ENCODE measurements around the gene SH3GL2. TPM values are rescaled to one million over a fixed set of nuclear protein-coding genes. Genes with fewer than 3 reads are reported as not detected.

The SH3GL2 gene
- total RNA-seq, 1 experiment from 2014 or later: not detected

GRCh38 chr9:17556935-17557334 lies 21.9 kb upstream of the SH3GL2 start:
- TF ChIP-seq TCF7L2 (IDR thresholded peaks at IDR 0.05; ENCODE audit: low read depth, low read length) (no peak), REST (IDR thresholded peaks at IDR 0.05; ENCODE audit: insufficient read depth in 1 of 2, low read depth in 2 of 2, low read length in 1 of 2) (no peak), POLR2AphosphoS5 (IDR thresholded peaks at IDR 0.05; ENCODE audit: low read depth, low read length) (no peak), CTCF (IDR thresholded peaks at IDR 0.05) (no peak), SIN3A (IDR thresholded peaks at IDR 0.05; ENCODE audit: borderline replicate concordance, insufficient read depth, low read depth, low read length) (no peak)
- Histone ChIP-seq H3K9me3 (ENCODE audit: control insufficient read depth, insufficient read depth, low read depth, low read length) (no peaks in the 10 kb centered on the region), H3K4me3 (ENCODE audit: low read depth in 2 of 2, low read length in 2 of 2) (no peak overlapping the region), H3K27ac (ENCODE audit: low read length) (no peak overlapping the region), H3K36me3 (ENCODE audit: control insufficient read depth, insufficient read depth, low read length) (no peaks in the 10 kb centered on the region), H3K27me3 (ENCODE audit: control insufficient read depth, insufficient read depth, low read length) (no peaks in the 10 kb centered on the region), H3K4me1 (ENCODE audit: control insufficient read depth, insufficient read depth, low read length) (no peaks in the 10 kb centered on the region)
- intact Hi-C loops (cut with micrococcal nuclease; ENCODE audit: unreplicated experiment): no loop called here
- BruUV-seq (replicated peaks): no TSS peak
- CTCF ChIA-PET: no interaction called here
- in situ Hi-C loops (cut with HindIII; ENCODE audit: low pct_unique_long_range_greater_than_20kb, low sequenced_read_pairs): no loop called here
- DNase-seq (ENCODE audit: low read depth, low spot score) (no peak), ATAC-seq (no peak)
- POLR2A ChIA-PET: no interaction called here

GRCh38 chr9:17571825-17572224 lies 7.0 kb upstream of the SH3GL2 start:
- ChIA-PET CTCF (no interaction called here), POLR2A (no interaction called here)
- BruUV-seq (replicated peaks): no TSS peak
- DNase-seq (ENCODE audit: low read depth, low spot score) (no peak), ATAC-seq (no peak)
- TF ChIP-seq TCF7L2 (IDR thresholded peaks at IDR 0.05; ENCODE audit: low read depth, low read length) (no peak), SIN3A (IDR thresholded peaks at IDR 0.05; ENCODE audit: borderline replicate concordance, insufficient read depth, low read depth, low read length) (no peak), POLR2AphosphoS5 (IDR thresholded peaks at IDR 0.05; ENCODE audit: low read depth, low read length) (no peak), CTCF (IDR thresholded peaks at IDR 0.05) (no peak), REST (IDR thresholded peaks at IDR 0.05; ENCODE audit: insufficient read depth in 1 of 2, low read depth in 2 of 2, low read length in 1 of 2) (no peak)
- no peaks in the 10 kb centered on the region for H3K9me3 ChIP-seq (ENCODE audit: control insufficient read depth, insufficient read depth, low read depth, low read length)
- H3K36me3 ChIP-seq (ENCODE audit: control insufficient read depth, insufficient read depth, low read length): no peaks in the 10 kb centered on the region
- no peaks in the 10 kb centered on the region for H3K4me1 ChIP-seq (ENCODE audit: control insufficient read depth, insufficient read depth, low read length)
- intact Hi-C loops (cut with micrococcal nuclease; ENCODE audit: unreplicated experiment): no loop called here
- in situ Hi-C loops (cut with HindIII; ENCODE audit: low pct_unique_long_range_greater_than_20kb, low sequenced_read_pairs): no loop called here
- H3K27me3 ChIP-seq (ENCODE audit: control insufficient read depth, insufficient read depth, low read length): no peaks in the 10 kb centered on the region
- H3K4me3 ChIP-seq (ENCODE audit: low read depth in 2 of 2, low read length in 2 of 2): no peak overlapping the region
- H3K27ac ChIP-seq (ENCODE audit: low read length): no peak overlapping the region

Measured in Panc1 (cell line).